HUDEP-2 (cell line): ENCODE measurements around the gene DHX16.

Experiments used
- DNase-seq, 76 experiments: peaks; one replicate each; lab custom pipeline; 2025; ENCODE audit not compliant: unreplicated experiment in 76 of 76; lab: John Stamatoyannopoulos, UW

The DHX16 gene

DNA sequence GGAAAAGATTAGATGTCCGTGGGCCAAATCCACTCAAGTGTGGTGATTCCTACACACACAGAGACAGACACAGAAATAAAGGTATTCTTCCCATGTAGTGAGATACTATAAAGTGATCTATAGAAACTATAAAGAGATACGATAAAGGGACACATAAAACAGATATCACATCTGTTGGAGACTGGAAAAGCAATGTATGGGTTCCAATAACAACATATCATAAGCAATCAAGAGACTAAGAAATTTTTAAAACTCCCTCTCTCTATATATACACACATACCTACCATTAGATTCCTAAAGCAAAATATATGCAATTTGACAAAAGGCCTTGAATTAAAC lies 61.0 kb downstream of the DHX16 start:
- no peak for DNase-seq

DNA sequence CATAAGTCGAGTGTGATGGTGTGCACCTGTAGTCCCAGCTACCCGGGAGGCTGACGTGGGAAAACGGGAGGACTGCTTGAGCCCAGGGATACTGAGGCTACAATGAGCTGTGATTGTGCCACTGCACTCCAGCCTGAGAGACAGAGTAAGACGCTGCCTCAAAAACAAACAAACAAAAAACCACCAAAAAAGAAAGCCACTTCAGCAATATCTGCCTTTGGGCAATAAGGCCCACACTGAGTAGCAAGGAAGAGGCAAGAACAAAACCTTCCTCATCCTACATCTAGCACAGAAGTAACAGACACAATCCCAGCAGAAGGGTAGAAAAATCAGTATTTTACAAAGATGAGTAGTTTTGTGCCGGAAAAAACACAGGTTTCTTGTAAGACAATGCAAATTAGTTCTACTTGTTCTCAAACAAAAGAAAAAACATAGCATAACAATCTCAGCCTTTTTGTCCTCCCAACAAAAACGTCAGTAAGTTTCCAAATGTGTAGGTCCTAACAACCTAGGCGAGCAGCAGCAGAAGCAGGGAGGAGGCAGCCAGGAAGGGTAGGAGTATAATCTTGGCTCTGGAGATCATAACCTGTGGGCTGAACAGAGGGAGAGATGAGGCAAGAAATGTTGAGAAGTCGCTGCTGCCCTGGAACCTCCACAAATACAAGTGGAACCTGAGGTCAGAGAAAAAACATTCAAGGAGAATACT lies 61.5 kb downstream of the DHX16 start:
- DNase-seq, result no peak

DNA sequence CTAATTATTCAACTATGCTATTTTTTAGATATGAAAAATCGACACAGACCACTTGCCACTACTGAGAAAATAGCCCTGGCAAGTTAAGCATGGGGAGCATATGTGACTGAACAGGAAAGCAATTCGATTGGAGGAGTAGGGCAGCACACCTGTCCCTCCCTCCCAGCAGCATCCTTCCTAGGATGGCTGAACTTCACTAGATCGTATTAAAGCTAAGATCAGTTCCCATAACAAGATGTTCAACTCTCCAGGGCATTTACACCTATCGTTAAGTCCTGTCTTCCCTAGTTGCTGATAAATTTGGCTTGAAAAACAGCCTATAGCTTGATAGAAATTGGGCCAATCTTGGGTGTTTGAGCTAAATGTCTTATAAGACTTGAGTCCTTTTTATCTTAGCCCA lies 62.7 kb downstream of the DHX16 start:
- DNase-seq, result no peak

DNA sequence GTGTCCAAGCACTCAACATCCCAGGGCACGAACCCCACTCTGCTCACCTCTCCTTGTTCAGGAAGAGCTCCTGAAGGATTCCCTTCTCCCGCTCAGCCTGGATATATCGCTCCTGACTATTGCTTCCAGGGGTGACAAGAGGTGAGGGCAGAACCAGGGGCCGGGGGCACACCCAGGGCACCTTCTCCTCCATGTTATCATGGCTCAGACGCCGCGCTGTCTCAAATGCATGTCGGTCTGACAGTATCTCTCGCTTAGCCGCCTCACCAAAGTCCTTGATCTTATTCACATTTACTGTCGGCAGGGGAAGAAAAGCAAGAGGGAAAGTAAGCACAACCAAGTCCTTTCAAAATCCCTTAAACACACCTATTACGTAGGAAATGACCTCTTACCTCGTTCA lies 68.8 kb downstream of the DHX16 start:
- no peak for DNase-seq
